Measurements from ENCODE around the gene OR4D11. TPM values are rescaled to one million over a fixed set of nuclear protein-coding genes. Genes with fewer than 3 reads are reported as not detected.
"Not testable (repeated sequence)": the region's sequence is repeated elsewhere in the genome, so short reads cannot be mapped to it uniquely, and the experiment has no call there.

Gene OR4D11
- total and polyA plus RNA-seq, 2 donors (not counting 1 experiment from before 2014, with no cell fraction given) = not detected

DNA sequence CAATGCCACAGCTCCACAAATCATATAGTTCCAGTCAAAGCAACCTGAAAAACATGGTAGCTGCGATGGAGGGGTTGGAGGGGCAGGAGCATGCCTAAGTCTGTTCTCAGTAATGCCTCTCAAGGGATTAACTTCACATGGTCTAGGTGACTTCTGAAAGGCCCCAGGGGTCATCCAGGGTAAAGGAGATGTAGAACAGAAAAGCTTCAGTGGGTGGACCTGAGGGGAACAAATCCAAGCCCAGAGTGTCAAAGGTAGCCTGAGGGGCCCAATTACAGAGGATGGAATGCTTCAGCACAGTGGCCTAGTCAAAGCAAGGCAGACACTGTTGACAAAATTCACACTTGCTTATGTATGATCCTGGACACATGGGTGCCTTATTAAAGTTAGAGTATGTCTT is 31.3 kb downstream of the OR4D11 start:
- TF ChIP-seq EZH2 (IDR thresholded peaks at IDR 0.05; ENCODE audit: borderline replicate concordance, insufficient read depth, low read depth, low read length, poor library complexity, severe bottlenecking) = no peak
- TF ChIP-seq, protein P1, sequence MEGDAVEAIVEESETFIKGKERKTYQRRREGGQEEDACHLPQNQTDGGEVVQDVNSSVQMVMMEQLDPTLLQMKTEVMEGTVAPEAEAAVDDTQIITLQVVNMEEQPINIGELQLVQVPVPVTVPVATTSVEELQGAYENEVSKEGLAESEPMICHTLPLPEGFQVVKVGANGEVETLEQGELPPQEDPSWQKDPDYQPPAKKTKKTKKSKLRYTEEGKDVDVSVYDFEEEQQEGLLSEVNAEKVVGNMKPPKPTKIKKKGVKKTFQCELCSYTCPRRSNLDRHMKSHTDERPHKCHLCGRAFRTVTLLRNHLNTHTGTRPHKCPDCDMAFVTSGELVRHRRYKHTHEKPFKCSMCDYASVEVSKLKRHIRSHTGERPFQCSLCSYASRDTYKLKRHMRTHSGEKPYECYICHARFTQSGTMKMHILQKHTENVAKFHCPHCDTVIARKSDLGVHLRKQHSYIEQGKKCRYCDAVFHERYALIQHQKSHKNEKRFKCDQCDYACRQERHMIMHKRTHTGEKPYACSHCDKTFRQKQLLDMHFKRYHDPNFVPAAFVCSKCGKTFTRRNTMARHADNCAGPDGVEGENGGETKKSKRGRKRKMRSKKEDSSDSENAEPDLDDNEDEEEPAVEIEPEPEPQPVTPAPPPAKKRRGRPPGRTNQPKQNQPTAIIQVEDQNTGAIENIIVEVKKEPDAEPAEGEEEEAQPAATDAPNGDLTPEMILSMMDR (IDR thresholded peaks at IDR 0.05) = no peak
- Histone ChIP-seq H3K9me3 (ENCODE audit: control extremely low read depth in 1 of 3, control insufficient read depth in 2 of 3, insufficient read depth in 1 of 3, low read length in 2 of 3) (no peaks in the 10 kb centered on the region), H3K4me3 (ENCODE audit: control extremely low read depth in 1 of 5, extremely low read depth in 1 of 5, insufficient read depth in 1 of 5, low read depth in 2 of 5, low read length in 4 of 5) (no peak overlapping the region), H3K27me3 (replicated peaks in 1 of 4; ENCODE audit: control extremely low read depth in 1 of 4, control insufficient read depth in 3 of 4, insufficient read depth in 4 of 4, low read length in 3 of 4) (no peaks in the 10 kb centered on the region), H3K36me3 (replicated peaks in 1 of 2; ENCODE audit: control extremely low read depth in 1 of 2, control insufficient read depth in 1 of 2, extremely low read depth in 1 of 2, insufficient read depth in 2 of 2, low read length in 1 of 2) (no peaks in the 10 kb centered on the region), H3K27ac (ENCODE audit: low read length in 2 of 2) (no peak overlapping the region), H3K4me2 (replicated peaks; ENCODE audit: low read depth, low read length, poor library complexity, severe bottlenecking) (no peak overlapping the region), H2AFZ (ENCODE audit: insufficient read depth, low read depth, low read length, poor library complexity, severe bottlenecking) (no peak overlapping the region), H4K20me1 (ENCODE audit: control insufficient read depth, insufficient read depth, low read length, poor library complexity, severe bottlenecking) (no peaks in the 10 kb centered on the region), H3K4me1 (ENCODE audit: control insufficient read depth in 2 of 2, insufficient read depth in 2 of 2, low read length in 2 of 2) (peaks cover 0 to 7% of the 10 kb centered on the region in 2 donors), H3K79me2 (ENCODE audit: control insufficient read depth, insufficient read depth, low read length) (no peaks in the 10 kb centered on the region), H3K9ac (ENCODE audit: low read length) (no peak overlapping the region)
- POLR2A ChIA-PET = no interaction called here
- intact Hi-C loops (cut with micrococcal nuclease) = no loop called here
- H3K9me3 Mint-ChIP-seq (ENCODE audit: insufficient read depth) = no peaks in the 10 kb centered on the region
- H3K27me3 Mint-ChIP-seq = peaks cover 11% of the 10 kb centered on the region
- H3K27ac Mint-ChIP-seq = no peak overlapping the region
- ATAC-seq (ENCODE audit: low read depth) = no peak
- no peak for DNase-seq
- WGBS (ENCODE audit: insufficient coverage) = no CpG with 5 or more reads among the region's 1 CpG
- peaks cover 6% of the 10 kb centered on the region for H3K4me1 Mint-ChIP-seq
- H3K4me3 Mint-ChIP-seq = no peak overlapping the region
- CTCF ChIA-PET = interaction anchor here (0.6 to 1.5 kb wide), 3 partner anchors 31 to 146 kb away, joined by 3 to 4 read pairs (median 4); no protein-coding TSS in a partner anchor

DNA sequence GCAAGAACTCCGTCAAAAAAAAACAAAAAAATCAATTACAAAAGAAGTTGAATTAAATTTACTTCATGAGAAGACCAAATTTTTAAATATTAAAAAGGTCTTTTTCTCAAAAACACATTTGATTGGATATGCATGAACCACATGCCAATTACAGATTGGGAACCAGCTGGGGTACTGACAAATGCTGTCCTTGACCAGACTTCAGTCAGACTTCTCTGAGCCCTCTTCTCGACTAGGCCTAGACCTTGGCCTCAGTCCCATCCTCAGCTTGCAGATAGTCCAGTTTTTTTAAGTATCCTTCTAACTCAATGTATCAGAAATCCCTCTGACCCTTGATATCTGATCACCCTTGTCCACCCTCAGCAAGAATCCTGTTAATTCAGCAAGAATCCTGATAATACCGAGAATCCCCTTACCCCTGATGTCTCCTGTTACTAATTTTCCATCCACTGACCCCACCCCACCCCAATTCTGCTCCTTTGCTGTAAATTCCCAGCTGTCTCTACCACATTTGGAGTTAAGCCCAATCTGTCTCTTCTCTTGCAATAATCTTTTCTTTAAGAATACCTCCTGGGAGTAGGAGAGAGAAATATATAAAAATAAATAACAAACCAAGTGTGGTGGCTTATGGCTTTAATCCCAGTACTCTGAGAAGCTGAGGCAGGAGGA is 38.9 kb downstream of the OR4D11 start:
- WGBS (ENCODE audit: insufficient coverage) = 96% methylated on average over 2 of the region's 3 CpGs
- ChIA-PET POLR2A (no interaction called here), CTCF (no interaction called here)
- H3K27ac ChIP-seq (ENCODE audit: low read length in 2 of 2) = no peak overlapping the region
- Mint-ChIP-seq H3K9me3 (ENCODE audit: insufficient read depth) (no peaks in the 10 kb centered on the region), H3K27me3 (peaks cover 6% of the 10 kb centered on the region), H3K27ac (no peak overlapping the region), H3K4me1 (peaks cover 3% of the 10 kb centered on the region), H3K4me3 (no peak overlapping the region)
- no peak overlapping the region for H3K9ac ChIP-seq (ENCODE audit: low read length)
- H4K20me1 ChIP-seq (ENCODE audit: control insufficient read depth, insufficient read depth, low read length, poor library complexity, severe bottlenecking) = no peaks in the 10 kb centered on the region
- H3K4me2 ChIP-seq (replicated peaks; ENCODE audit: low read depth, low read length, poor library complexity, severe bottlenecking) = no peak overlapping the region
- H3K36me3 ChIP-seq (replicated peaks in 1 of 2; ENCODE audit: control extremely low read depth in 1 of 2, control insufficient read depth in 1 of 2, extremely low read depth in 1 of 2, insufficient read depth in 2 of 2, low read length in 1 of 2) = no peaks in the 10 kb centered on the region
- intact Hi-C loops (cut with micrococcal nuclease) = no loop called here
- H3K79me2 ChIP-seq (ENCODE audit: control insufficient read depth, insufficient read depth, low read length) = no peaks in the 10 kb centered on the region
- no peak for TF ChIP-seq EZH2 (IDR thresholded peaks at IDR 0.05; ENCODE audit: borderline replicate concordance, insufficient read depth, low read depth, low read length, poor library complexity, severe bottlenecking)
- TF ChIP-seq, protein P1 (IDR thresholded peaks at IDR 0.05) = no peak
- no peak overlapping the region for H3K4me3 ChIP-seq (ENCODE audit: control extremely low read depth in 1 of 5, extremely low read depth in 1 of 5, insufficient read depth in 1 of 5, low read depth in 2 of 5, low read length in 4 of 5)
- no peaks in the 10 kb centered on the region for H3K27me3 ChIP-seq (replicated peaks in 1 of 4; ENCODE audit: control extremely low read depth in 1 of 4, control insufficient read depth in 3 of 4, insufficient read depth in 4 of 4, low read length in 3 of 4)
- H2AFZ ChIP-seq (ENCODE audit: insufficient read depth, low read depth, low read length, poor library complexity, severe bottlenecking) = no peak overlapping the region
- H3K9me3 ChIP-seq (ENCODE audit: control extremely low read depth in 1 of 3, control insufficient read depth in 2 of 3, insufficient read depth in 1 of 3, low read length in 2 of 3) = no peaks in the 10 kb centered on the region
- DNase-seq = no peak
- ATAC-seq (ENCODE audit: low read depth) = no peak
- H3K4me1 ChIP-seq (ENCODE audit: control insufficient read depth in 2 of 2, insufficient read depth in 2 of 2, low read length in 2 of 2) = peaks cover 0 to 7% of the 10 kb centered on the region in 2 donors

DNA sequence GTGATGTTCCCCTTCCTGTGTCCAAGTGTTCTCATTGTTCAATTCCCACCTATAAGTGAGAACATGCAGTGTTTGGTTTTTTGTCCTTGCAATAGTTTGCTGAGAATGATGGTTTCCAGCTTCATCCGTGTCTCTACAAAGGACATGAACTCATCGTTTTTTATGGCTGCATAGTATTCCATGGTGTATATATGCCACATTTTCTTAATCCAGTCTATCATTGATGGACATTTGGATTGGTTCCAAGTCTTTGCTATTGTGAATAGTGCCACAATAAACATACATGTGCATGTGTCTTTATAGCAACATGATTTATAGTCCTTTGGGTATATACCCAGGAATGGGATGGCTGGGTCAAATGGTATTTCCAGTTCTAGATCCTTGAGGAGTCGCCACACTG is 40.3 kb downstream of the OR4D11 start:
- H3K9me3 Mint-ChIP-seq (ENCODE audit: insufficient read depth); H3K36me3 ChIP-seq (replicated peaks in 1 of 2; ENCODE audit: control extremely low read depth in 1 of 2, control insufficient read depth in 1 of 2, extremely low read depth in 1 of 2, insufficient read depth in 2 of 2, low read length in 1 of 2); H3K9ac ChIP-seq (ENCODE audit: low read length); H3K4me3 ChIP-seq (ENCODE audit: control extremely low read depth in 1 of 5, extremely low read depth in 1 of 5, insufficient read depth in 1 of 5, low read depth in 2 of 5, low read length in 4 of 5); POLR2A ChIA-PET; H3K4me1 ChIP-seq (ENCODE audit: control insufficient read depth in 2 of 2, insufficient read depth in 2 of 2, low read length in 2 of 2); CTCF ChIA-PET; DNase-seq; H3K27me3 Mint-ChIP-seq; H3K79me2 ChIP-seq (ENCODE audit: control insufficient read depth, insufficient read depth, low read length); H3K4me1 Mint-ChIP-seq; H3K4me2 ChIP-seq (replicated peaks; ENCODE audit: low read depth, low read length, poor library complexity, severe bottlenecking); H2AFZ ChIP-seq (ENCODE audit: insufficient read depth, low read depth, low read length, poor library complexity, severe bottlenecking); intact Hi-C loops (cut with micrococcal nuclease); H3K9me3 ChIP-seq (ENCODE audit: control extremely low read depth in 1 of 3, control insufficient read depth in 2 of 3, insufficient read depth in 1 of 3, low read length in 2 of 3); H3K4me3 Mint-ChIP-seq; H3K27ac ChIP-seq (ENCODE audit: low read length in 2 of 2); H3K27ac Mint-ChIP-seq; H3K27me3 ChIP-seq (replicated peaks in 1 of 4; ENCODE audit: control extremely low read depth in 1 of 4, control insufficient read depth in 3 of 4, insufficient read depth in 4 of 4, low read length in 3 of 4); ATAC-seq (ENCODE audit: low read depth); H4K20me1 ChIP-seq (ENCODE audit: control insufficient read depth, insufficient read depth, low read length, poor library complexity, severe bottlenecking): not testable (repeated sequence)
- WGBS (ENCODE audit: insufficient coverage) = no CpG with 5 or more reads among the region's 3 CpGs
